NCI-H1694 (cell line): Measurements from ENCODE around the gene DPP6.
"Not testable (repeated sequence)": the region's sequence is repeated elsewhere in the genome, so short reads cannot be mapped to it uniquely, and the experiment has no call there.

Experiments used
- DNase-seq: peaks from one replicate; lab custom pipeline; 2025; lab: John Stamatoyannopoulos, UW

The DPP6 gene

GRCh38 chr7:154148791-154149516, 96.8 kb downstream of the DPP6 start:
- DNase-seq: not testable (repeated sequence)

- DNase-seq: not testable (repeated sequence)
Observed at GRCh38 chr7:154150656-154151055, 98.5 kb downstream of the DPP6 start.

- not testable (repeated sequence) for DNase-seq
Observed at GRCh38 chr7:154151306-154151705, 99.1 kb downstream of the DPP6 start.

DNA sequence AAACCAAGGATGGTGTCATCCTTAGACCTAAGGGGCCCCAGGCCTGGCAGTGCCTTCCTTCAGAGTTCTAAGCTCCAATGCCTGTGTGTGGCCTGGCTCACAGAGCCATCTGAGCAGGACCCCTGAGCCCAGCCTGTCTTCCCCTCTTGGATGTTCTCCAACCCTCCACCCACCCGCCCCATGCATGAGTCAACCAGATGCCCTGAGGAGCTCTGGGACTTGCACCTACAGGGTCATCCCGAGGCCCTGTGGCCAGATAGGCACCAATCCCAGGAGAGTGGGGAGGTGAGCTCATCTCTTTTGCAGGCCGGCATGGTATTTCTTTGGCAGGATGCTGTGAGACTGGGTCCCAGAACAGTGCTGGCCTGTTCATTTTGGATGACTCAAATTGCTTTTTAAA, 103.7 kb downstream of the DPP6 start:
- DNase-seq: not testable (repeated sequence)

- not testable (repeated sequence) for DNase-seq
Observed at GRCh38 chr7:154162921-154163320, 110.7 kb downstream of the DPP6 start.

- DNase-seq: not testable (repeated sequence)
Observed at GRCh38 chr7:154163642-154164041, 111.4 kb downstream of the DPP6 start.

GRCh38 chr7:154167051-154167450, 114.9 kb downstream of the DPP6 start:
- DNase-seq: no peak

DNA sequence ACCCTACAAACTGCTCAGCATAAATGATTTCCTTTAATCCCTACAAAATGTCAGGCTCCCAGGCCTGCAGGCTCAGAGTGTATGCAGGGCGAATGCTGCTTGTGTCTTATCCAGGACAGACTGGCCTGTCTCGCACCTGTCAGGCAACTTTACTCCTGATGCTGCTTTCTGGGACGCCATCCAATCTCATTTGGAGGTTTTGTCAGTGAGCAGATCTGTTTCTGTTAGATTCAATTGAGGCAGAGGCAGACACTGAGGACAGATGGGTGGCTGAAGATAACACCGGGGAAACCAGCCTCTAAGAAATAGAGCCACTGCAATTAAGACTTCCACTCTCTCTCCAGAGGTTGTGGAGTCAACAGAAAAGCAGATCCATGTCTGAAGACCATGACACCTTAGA, 115.6 kb downstream of the DPP6 start:
- no peak for DNase-seq

- no peak for DNase-seq
Observed at GRCh38 chr7:154171422-154171821, 119.2 kb downstream of the DPP6 start.

GRCh38 chr7:154172236-154172635, 120.0 kb downstream of the DPP6 start:
- no peak for DNase-seq

GRCh38 chr7:154177584-154177983, 125.4 kb downstream of the DPP6 start:
- DNase-seq: no peak

DNA sequence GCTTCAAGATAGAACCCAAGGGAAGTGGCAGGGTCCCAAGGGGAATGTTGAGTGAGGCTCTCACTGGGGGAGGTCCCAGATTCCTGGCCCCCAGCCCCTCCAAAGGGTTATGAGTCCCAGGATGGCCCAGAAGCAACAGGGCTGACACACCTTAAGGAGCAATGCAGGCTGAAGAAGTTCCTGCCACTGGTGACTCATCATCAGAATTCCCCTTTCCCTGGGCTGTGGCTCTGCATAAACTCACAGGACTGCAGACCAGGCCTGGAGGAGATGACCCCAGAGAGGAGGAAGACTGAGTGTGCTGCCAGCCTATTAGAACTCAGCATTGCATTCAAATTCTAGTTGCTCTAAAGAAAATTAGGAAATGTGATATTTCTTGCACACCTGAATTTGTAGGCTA, 126.7 kb downstream of the DPP6 start:
- no peak for DNase-seq

DNA sequence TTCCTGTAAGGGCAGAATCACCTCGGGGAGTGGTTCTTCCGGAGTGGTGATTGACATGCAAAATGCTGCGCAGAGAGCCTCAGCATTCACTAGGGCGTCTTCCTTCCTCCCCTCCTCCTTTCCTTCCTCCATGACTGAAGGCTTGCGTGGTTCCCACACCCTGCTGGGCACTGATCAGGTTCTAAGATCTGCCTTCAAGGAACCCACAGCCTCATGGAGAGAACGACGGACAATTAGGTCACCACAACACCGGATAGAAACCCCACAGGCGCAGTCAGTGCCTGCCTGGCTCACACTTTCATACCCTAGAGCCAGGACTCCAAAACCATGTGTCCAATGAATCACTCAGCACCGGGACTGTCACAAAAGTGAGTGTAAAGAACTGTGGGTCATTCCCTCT, 131.3 kb downstream of the DPP6 start:
- DNase-seq: no peak

GRCh38 chr7:154183946-154184345, 131.7 kb downstream of the DPP6 start:
- no peak for DNase-seq

GRCh38 chr7:154186811-154187210, 134.6 kb downstream of the DPP6 start:
- no peak for DNase-seq

GRCh38 chr7:154188330-154188729, 136.1 kb downstream of the DPP6 start:
- DNase-seq: no peak

GRCh38 chr7:154195266-154195665, 143.1 kb downstream of the DPP6 start:
- no peak for DNase-seq

GRCh38 chr7:154198481-154198880, 146.3 kb downstream of the DPP6 start:
- no peak for DNase-seq

GRCh38 chr7:154200241-154200640, 148.0 kb downstream of the DPP6 start:
- no peak for DNase-seq

DNA sequence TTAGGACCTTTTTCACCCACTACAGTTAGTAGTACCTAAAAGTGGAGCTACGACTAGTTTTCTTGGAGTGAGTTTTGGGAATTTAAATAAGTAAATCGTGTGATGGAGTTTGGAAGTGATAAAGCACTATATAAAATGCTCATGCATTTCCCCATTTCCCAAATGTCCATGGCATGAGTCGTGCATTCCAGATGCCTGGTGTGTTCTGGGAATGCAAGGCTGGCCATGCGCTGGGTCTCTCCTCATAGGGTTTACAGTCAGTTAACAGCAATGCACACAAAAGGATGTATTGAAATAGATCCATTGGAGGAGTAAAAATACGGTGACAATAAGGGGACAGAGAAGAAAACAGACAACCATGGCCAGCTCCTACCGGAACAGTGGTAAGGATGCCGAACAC, 149.8 kb downstream of the DPP6 start:
- no peak for DNase-seq

DNA sequence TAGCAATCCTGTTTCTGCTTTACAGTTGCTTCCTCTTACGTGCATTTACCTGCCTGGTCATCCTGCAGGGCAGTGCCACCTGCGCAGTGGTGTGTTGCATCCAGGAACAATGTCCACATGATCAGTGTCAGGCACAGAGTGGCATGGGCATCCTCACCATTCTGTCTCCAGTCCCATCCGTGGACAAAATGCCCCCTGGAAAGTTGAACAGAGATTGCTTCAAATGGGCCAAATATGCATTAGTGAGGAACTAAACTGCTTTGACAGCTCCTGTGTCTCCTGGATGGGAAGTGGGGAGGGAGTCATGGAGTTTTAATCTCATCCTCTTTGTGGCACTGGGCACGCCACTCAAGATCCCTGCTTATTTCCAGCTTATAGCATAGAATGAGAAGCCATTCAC, 151.8 kb downstream of the DPP6 start:
- DNase-seq: no peak

- no peak for DNase-seq
Observed at GRCh38 chr7:154212861-154213260, 160.7 kb downstream of the DPP6 start.

DNA sequence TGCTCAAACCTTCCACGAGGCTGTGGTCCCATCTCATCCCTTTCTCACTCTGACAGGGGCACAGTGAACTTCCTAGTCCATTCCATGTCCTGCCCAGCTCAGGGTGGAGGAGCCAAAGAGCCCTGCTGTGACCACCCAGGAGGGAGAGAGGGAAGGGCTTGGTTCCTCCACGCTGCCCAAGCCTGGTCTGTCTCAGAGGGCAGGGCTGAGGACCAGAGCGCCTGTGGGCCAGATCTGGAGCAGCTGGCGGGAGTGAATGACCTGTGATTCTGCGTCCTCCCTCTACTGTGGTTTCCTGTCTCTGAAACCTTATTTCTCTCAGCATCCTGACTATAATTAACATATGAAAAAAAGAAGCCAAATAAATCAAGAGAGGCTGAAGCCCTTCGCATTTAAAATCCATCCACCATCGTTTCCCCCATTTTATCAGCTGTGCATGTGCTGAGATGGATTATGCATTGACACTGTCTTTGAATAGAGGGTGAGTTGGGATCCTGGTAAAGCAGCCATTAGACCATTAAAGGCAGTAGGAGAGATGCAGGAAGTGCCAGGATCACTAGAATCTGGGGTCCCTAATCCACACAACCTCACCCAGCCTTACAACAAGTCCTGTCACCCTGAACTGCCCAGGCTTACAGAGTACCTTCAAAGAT, 165.6 kb downstream of the DPP6 start:
- no peak for DNase-seq

GRCh38 chr7:154231732-154232131, 179.5 kb downstream of the DPP6 start:
- no peak for DNase-seq
